IMR-90 (cell line): ENCODE data around the gene PANK2.
"Not testable (repeated sequence)": the region's sequence is repeated elsewhere in the genome, so short reads cannot be mapped to it uniquely, and the experiment has no call there.

Source experiments
- CEBPB ChIP-seq: IDR thresholded peaks from 2 replicates; pipeline ENCODE4 v1.6.1; 2012; ENCODE audit warnings: low read depth, low read length, improper control_type of control experiment
- CHD1 ChIP-seq: IDR thresholded peaks from 2 replicates; pipeline ENCODE4 v1.6.1; 2012; ENCODE audit warnings: low read depth, low read length, improper control_type of control experiment
- CTCF ChIP-seq: conservative IDR thresholded peaks from 2 replicates; pipeline ENCODE4 v1.5.1; 2012; ENCODE audit warnings: mild to moderate bottlenecking, low read depth, low read length, improper control_type of control experiment
- ELK1 ChIP-seq: fragments of 150-350 bp; IDR thresholded peaks from 2 replicates; pipeline ENCODE4 v1.6.1; 2016; ENCODE audit warnings: low read depth, mild to moderate bottlenecking, low read length, moderate library complexity, borderline replicate concordance
- FOS ChIP-seq: fragments of 150-350 bp; IDR thresholded peaks from 2 replicates; pipeline ENCODE4 v1.6.1; 2016; ENCODE audit warnings: low read depth, low read length
- MAFK ChIP-seq: IDR thresholded peaks from 2 replicates; pipeline ENCODE4 v1.6.1; 2012; ENCODE audit warnings: low read depth, low read length, improper control_type of control experiment
- MAZ ChIP-seq: IDR thresholded peaks from 2 replicates; pipeline ENCODE4 v1.6.1; 2012; ENCODE audit warnings: low read depth, mild to moderate bottlenecking, low read length, improper control_type of control experiment, moderate library complexity, borderline replicate concordance
- MXI1 ChIP-seq: IDR thresholded peaks from 2 replicates; pipeline ENCODE4 v1.6.1; 2012; ENCODE audit warnings: low read depth, mild to moderate bottlenecking, low read length, moderate library complexity, borderline replicate concordance
- POLR2A ChIP-seq: IDR thresholded peaks from 2 replicates; pipeline ENCODE4 v1.6.1; 2012; ENCODE audit warnings: mild to moderate bottlenecking, low read depth, low read length
- RAD21 ChIP-seq: IDR thresholded peaks from 2 replicates; pipeline ENCODE4 v1.6.1; 2012; ENCODE audit warnings: low read length, improper control_type of control experiment
- RFX5 ChIP-seq: IDR thresholded peaks from 2 replicates; pipeline ENCODE4 v1.8.0; 2012; ENCODE audit warnings: low read depth, mild to moderate bottlenecking, low read length, moderate library complexity
- SMC3 ChIP-seq: fragments of 150-350 bp; IDR thresholded peaks from 2 replicates; pipeline ENCODE4 v1.6.1; 2016; ENCODE audit warnings: low read depth, mild to moderate bottlenecking, antibody characterized with exemption, low read length, moderate library complexity

GRCh38 chr20:3972631-3973030 is 83.4 kb downstream of the PANK2 start:
- not testable (repeated sequence) for TF ChIP-seq CTCF, ELK1, CEBPB, RFX5, MXI1, CHD1, FOS, POLR2A, SMC3, MAZ, MAFK, RAD21
